ENCODE results near the gene KIF12.

Gene KIF12

DNA sequence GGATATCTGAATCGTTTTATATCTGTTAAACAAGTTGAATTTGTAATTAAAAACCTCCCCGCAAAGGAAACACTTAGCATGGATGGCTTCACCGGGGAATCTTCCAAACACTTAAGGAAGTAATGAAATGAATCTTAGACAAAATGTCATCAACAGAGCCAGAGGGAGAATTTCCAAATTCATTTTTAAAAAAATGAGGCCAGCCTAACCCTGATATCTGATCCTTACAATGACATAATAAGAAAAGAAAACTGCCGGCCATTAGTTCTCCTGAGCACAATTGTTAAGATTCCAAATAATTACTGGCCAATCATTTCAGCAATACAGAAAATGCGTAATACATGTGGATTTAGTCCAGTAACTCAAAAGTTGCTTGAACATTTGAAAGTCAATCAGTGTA, 6.1 kb upstream of the KIF12 start:
- peak; percentile 41 for DNase-seq (ENCODE audit: low read depth)

DNA sequence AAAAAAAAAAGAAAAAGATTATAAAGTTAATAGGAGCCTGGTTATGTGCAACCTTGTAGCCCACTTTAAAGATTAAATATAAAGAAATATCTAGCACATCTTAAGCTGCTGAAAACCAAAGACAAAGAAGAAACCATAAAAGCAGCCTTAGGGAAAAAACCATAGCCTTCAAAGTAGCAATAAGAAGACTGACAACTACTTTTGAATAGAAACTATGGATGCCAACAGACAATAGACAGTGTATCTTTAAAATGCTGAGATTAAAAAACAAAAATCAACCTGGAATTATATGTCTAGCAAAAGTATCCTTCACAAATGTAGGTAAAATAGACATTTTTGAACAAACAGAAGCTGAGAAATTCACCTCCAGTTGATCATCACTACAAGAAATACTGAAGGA, 3.4 kb upstream of the KIF12 start:
- DNase-seq (ENCODE audit: low read depth) = no peak

DNA sequence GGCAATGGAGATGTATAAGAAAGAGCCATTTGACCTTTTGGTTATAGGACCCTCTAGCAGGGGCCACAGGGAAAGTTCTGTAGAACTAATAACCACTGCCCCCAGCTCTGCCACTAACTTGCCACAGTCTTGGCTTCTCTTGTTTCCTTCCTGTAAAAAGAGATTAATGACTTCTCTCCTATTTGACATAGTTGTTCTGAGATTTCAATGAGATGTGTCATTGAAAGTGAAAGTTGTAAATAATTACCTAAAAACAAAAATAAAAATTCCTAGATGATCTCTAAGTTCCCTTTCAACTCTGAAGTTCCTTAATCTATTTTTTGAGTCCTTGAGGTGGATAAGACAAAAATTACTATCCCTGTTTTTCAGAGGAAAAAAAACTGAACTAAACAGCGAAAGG, 1.4 kb upstream of the KIF12 start:
- no peak for DNase-seq (ENCODE audit: low read depth)

- DNase-seq (ENCODE audit: low read depth) = no peak
Measured at GRCh38 chr9:114099669-114100270, 678 bp upstream of the KIF12 start.

- no peak for DNase-seq (ENCODE audit: low read depth)
Measured at GRCh38 chr9:114098021-114098935, 814 bp downstream of the KIF12 start.

- no peak for DNase-seq (ENCODE audit: low read depth)
Measured at GRCh38 chr9:114097613-114098020, 1.5 kb downstream of the KIF12 start.

- DNase-seq (ENCODE audit: low read depth) = no peak
Measured at GRCh38 chr9:114096866-114097612, 2.1 kb downstream of the KIF12 start.

DNA sequence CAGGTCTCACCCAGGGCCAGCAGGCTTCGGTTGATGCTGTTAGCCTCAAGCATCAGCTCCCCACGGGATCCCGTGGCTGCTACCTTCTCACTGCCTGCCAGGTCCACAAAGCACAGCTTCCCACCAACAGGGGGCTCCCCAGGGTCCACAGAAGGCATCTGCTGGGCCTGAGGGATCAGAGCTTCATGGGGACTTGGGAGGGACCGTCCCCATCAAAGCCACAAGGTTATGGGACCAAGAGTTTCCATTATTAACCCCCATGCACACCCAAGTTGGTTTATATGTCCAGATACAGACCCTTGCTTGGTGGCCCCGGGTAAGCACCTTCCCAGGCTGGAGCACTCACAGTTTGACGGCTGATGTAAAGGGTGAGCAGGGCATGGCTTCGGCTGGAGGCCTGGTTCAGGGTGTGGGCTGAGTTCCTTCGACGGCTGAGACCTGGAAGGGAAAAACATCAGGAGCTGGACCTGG, 3.0 kb downstream of the KIF12 start:
- DNase-seq (ENCODE audit: low read depth) = no peak

- no peak for DNase-seq (ENCODE audit: low read depth)
Measured at GRCh38 chr9:114094971-114095370, 4.1 kb downstream of the KIF12 start.

DNA sequence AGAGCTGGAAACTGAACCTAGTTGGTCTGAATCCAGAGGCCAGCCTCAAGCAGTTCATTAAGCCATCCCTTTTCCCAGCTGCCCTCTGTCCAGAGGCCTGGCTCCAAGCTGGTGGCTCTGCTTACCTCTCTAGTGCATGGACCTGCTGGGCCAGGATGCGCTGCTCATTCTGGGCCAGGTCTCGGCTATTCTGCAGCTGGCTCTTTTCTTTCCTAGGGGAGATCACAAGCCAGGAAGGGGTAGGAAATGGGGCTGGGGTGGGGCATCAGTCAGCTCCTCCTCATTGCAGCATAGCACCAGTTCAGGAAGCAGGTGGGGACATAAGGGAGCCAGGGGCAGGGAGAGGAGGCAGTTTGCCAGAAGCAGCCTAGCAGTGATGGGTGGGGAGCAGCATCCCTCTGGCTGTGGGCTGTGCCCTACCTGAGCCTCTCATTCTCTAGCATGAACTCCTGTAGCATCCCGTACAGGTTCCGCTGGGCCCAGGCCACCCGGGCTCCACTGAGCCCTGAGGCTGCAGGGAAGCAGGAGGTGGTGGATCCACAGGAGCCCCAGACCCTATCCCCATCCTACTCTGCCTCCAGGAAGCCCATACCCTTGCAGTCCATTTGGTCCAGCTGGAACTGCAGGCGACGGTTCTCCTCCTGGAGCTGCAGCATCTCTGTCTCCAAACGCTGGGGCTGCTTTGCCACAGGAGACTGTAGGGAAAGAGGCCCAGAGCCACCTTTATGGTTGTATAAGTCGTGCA, 5.2 kb downstream of the KIF12 start:
- DNase-seq (ENCODE audit: low read depth) = no peak

GRCh38 chr9:114093031-114093471, 6.0 kb downstream of the KIF12 start:
- no peak for DNase-seq (ENCODE audit: low read depth)

DNA sequence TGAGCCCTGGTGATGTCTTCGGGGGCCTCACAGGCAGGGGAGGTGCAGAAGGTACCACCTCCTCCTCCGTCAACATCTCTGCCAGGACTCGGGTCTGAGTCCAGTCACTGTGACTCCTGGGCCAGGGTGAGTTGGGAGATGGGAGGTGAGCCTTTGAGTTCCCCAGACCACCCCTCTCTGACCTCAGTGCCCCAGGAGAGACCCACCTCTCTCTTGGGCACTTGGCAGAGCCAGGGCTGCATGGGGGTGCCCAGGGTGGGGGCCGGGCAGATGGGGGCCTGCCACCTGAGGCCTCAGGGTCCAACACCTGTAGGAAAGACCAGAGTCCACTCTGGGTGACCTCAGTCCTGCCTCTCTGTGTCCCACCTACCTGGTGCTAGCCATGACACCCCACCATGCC, 6.8 kb downstream of the KIF12 start:
- no peak for DNase-seq (ENCODE audit: low read depth)

- DNase-seq (ENCODE audit: low read depth) = no peak
Measured at GRCh38 chr9:114091711-114092110, 7.4 kb downstream of the KIF12 start.

GRCh38 chr9:114090798-114091197, 8.3 kb downstream of the KIF12 start:
- no peak for DNase-seq (ENCODE audit: low read depth)

DNA sequence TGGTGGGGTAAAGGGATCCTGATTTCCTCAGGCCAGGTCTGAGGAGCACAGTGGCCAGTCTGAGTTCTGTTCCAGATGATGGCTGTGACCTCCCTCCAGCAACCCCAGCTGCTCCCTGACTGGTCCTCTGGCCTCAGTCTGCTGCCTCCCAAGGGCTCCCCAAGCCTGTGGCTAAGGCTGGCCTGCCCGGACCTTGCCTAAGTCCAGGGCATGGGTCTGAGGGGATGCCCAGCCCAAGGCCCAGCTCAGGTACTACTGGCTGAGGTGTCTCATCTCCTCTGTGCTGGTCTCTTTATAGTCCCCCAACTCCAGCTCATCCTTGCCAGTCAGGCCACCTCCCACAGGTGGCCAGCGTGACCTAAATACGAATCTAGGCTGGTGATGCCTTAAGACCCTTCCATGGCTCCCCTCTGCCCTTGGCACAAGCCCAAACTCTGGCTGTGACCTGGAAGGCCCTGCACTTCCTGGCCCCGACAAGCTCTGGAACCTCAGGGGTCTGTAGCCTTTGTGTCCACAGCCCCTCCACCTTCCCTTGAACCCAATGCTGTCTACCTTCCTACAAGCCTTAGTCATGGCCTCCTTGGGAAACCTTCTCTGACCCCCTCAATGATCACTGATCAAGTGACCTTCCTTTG, 9.8 kb downstream of the KIF12 start:
- DNase-seq (ENCODE audit: low read depth) = no peak

DNA sequence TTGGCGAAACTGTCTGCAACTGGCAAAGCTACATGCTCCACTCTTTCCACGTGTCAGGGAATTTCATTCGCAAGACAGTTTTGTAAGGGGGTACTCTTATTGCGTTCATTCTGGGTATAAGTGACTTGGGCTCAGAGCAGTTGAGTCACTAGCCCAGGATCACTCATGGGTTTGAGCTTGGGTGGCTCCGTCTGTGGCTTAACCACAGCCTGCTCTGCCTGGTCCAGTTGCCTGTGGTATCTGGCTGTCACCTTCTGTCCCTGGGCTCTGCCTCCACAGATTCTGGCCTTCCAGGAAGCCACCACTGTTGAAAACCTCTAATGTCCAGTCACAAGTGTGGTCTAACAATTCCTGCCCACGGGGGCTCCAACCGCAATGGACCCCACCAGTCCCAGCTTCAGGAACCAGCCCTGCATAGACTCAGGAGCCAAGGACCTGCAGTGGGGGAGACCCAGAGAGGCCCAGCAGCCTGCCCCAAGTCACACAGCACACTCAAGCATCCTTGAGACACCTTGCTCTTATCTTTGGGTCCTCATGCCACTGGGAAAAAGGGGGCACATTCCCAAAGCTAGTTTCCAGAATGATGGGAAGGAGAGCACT, 10.4 kb downstream of the KIF12 start:
- DNase-seq (ENCODE audit: low read depth) = no peak

DNA sequence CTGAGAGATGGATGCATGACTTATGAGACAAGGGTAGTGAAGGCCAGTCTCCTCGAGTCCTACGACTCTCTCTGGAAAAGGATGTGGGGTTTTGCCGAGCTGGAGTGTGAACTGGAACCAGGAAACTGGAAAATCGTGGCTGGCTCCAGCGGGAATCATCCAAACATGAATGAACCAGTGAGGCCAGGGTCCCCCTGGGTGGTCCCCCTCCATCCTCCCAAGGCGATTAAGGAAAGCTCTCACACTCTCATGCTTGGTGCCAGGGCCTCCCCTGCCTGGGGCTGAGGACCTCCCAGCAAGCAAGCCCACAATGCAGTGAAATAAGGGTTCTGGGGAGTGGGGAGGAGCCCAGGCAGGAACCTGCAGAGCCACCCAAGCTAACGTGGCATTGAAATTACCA, 11.4 kb downstream of the KIF12 start:
- no peak for DNase-seq (ENCODE audit: low read depth)

DNA sequence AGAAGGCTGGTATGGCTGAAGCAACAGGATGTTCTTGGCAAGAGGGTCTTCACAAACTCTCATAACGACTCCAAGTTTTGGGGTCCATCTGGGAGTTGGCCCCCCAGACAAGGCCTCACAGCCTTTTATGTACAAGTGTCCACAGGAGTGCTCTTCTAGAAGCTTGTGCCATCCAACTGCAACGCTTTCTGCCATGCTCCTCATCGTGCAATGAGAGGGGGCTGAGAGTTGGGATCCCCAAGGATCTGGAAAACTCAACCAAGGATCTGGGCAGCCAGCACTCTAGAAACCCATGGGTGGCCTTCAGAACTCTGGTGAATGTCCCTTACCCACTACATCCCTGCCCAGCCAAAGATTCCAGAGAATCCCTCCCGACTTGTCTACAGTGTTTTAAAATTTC, 12.5 kb downstream of the KIF12 start:
- DNase-seq (ENCODE audit: low read depth) = no peak

- no peak for DNase-seq (ENCODE audit: low read depth)
Measured at GRCh38 chr9:114086009-114086408, 13.1 kb downstream of the KIF12 start.

- DNase-seq (ENCODE audit: low read depth) = no peak
Measured at GRCh38 chr9:114085387-114085789, 13.7 kb downstream of the KIF12 start.
